H9 (cell line): ENCODE results near the gene NCOA4. TPM values are rescaled to one million over a fixed set of nuclear protein-coding genes. Genes with fewer than 3 reads are reported as not detected.
A peak's percentile ranks its signal among the peaks of the same experiment; 100 is the strongest.
"Not testable (repeated sequence)": the region's sequence is repeated elsewhere in the genome, so short reads cannot be mapped to it uniquely, and the experiment has no call there.

Source experiments
- DNase-seq: peaks from one replicate; pipeline ENCODE4 v3.0.0-alpha.2; 2017
- H2AFZ ChIP-seq: one replicate; pipeline ENCODE4 v1.6.1; 2013; ENCODE audit warnings: mild to moderate bottlenecking, low read length, control low read depth, moderate library complexity
- H2AK5ac ChIP-seq: 2 replicates; pipeline ENCODE4 v1.6.1; 2013; ENCODE audit warnings: low read length, control low read depth, mixed read lengths; ENCODE audit not compliant: insufficient read length
- H2BK120ac ChIP-seq: one replicate; pipeline ENCODE4 v1.6.1; 2013; ENCODE audit warnings: low read depth, mild to moderate bottlenecking, low read length, control low read depth, inconsistent platforms; ENCODE audit not compliant: poor library complexity, severe bottlenecking
- H2BK12ac ChIP-seq: 2 replicates; pipeline ENCODE4 v1.6.1; 2013; ENCODE audit warnings: low read length, control low read depth, mixed read lengths, low read depth; ENCODE audit not compliant: insufficient read length
- H2BK15ac ChIP-seq: 2 replicates; pipeline ENCODE4 v1.6.1; 2013; ENCODE audit warnings: low read depth, low read length, control low read depth
- H2BK20ac ChIP-seq: one replicate; pipeline ENCODE4 v1.6.1; 2013; ENCODE audit warnings: low read depth, mild to moderate bottlenecking, low read length, control low read depth, inconsistent platforms; ENCODE audit not compliant: poor library complexity, severe bottlenecking
- H2BK5ac ChIP-seq: 2 replicates; pipeline ENCODE4 v1.6.1; 2013; ENCODE audit warnings: low read length, control low read depth, mixed read lengths; ENCODE audit not compliant: insufficient read length
- H3K14ac ChIP-seq: 2 replicates; pipeline ENCODE4 v1.6.1; 2013; ENCODE audit warnings: low read length, control low read depth; ENCODE audit not compliant: insufficient read depth
- H3K18ac ChIP-seq: 2 replicates; pipeline ENCODE4 v1.6.1; 2013; ENCODE audit warnings: low read depth, mild to moderate bottlenecking, mixed read lengths, low read length, control low read depth; ENCODE audit not compliant: insufficient read length
- H3K23ac ChIP-seq: 2 replicates; pipeline ENCODE4 v1.6.1; 2013; ENCODE audit warnings: low read length, control low read depth, mixed read lengths, low read depth; ENCODE audit not compliant: insufficient read length
- H3K23me2 ChIP-seq: 2 replicates; pipeline ENCODE4 v1.6.1; 2013; ENCODE audit warnings: low read depth, mild to moderate bottlenecking, mixed read lengths, low read length, control low read depth; ENCODE audit not compliant: insufficient read length, poor library complexity, severe bottlenecking
- H3K27ac ChIP-seq: 2 replicates; pipeline ENCODE4 v1.5.1; 2013; ENCODE audit warnings: low read length, control low read depth, mixed read lengths, low read depth; ENCODE audit not compliant: insufficient read length
- H3K27me3 ChIP-seq: 2 replicates; pipeline ENCODE4 v1.6.1; 2013; ENCODE audit warnings: low read length, control low read depth, inconsistent platforms; ENCODE audit not compliant: insufficient read depth
- H3K4ac ChIP-seq: 2 replicates; pipeline ENCODE4 v1.6.1; 2013; ENCODE audit warnings: low read depth, mild to moderate bottlenecking, control low read depth, inconsistent platforms, low read length, moderate library complexity
- H3K4me1 ChIP-seq: 2 replicates; pipeline ENCODE4 v1.6.1; 2013; ENCODE audit warnings: low read length, control low read depth, inconsistent platforms; ENCODE audit not compliant: insufficient read depth
- H3K4me2 ChIP-seq: 2 replicates; pipeline ENCODE4 v1.6.1; 2013; ENCODE audit warnings: low read length, control low read depth, mixed read lengths; ENCODE audit not compliant: insufficient read length, insufficient read depth
- H3K56ac ChIP-seq: 2 replicates; pipeline ENCODE4 v1.6.1; 2013; ENCODE audit warnings: low read depth, mild to moderate bottlenecking, mixed read lengths, low read length, control low read depth; ENCODE audit not compliant: insufficient read length
- H3K79me1 ChIP-seq: 2 replicates; pipeline ENCODE4 v1.6.1; 2013; ENCODE audit warnings: low read depth, mild to moderate bottlenecking, moderate library complexity, low read length, control low read depth, inconsistent platforms; ENCODE audit not compliant: insufficient read depth, poor library complexity, severe bottlenecking
- H3K79me2 ChIP-seq: 2 replicates; pipeline ENCODE4 v1.6.1; 2013; ENCODE audit warnings: low read length, control low read depth, inconsistent platforms; ENCODE audit not compliant: insufficient read depth
- H3K9ac ChIP-seq: 2 replicates; pipeline ENCODE4 v1.6.1; 2013; ENCODE audit warnings: low read length, control low read depth, mixed read lengths; ENCODE audit not compliant: insufficient read length; ENCODE audit errors: extremely low read depth
- H3K9me3 ChIP-seq: one replicate; pipeline ENCODE4 v1.6.1; 2013; ENCODE audit warnings: low read depth, low read length, inconsistent platforms; ENCODE audit not compliant: control insufficient read depth
- H3T11ph ChIP-seq: one replicate; pipeline ENCODE4 v1.6.1; 2013; ENCODE audit warnings: mild to moderate bottlenecking, low read length, control low read depth, inconsistent platforms
- H4K20me1 ChIP-seq: one replicate; pipeline ENCODE4 v1.6.1; 2013; ENCODE audit not compliant: control insufficient read depth, insufficient read length, insufficient read depth
- H4K5ac ChIP-seq: 2 replicates; pipeline ENCODE4 v1.6.1; 2013; ENCODE audit warnings: low read depth, mild to moderate bottlenecking, mixed read lengths, low read length, control low read depth; ENCODE audit not compliant: insufficient read length
- H4K8ac ChIP-seq: replicated peaks from 2 replicates; pipeline ENCODE4 v1.6.1; 2013; ENCODE audit warnings: low read length, control low read depth, mixed read lengths, low read depth; ENCODE audit not compliant: insufficient read length
- H4K91ac ChIP-seq: 2 replicates; pipeline ENCODE4 v1.6.1; 2013; ENCODE audit warnings: low read depth, mild to moderate bottlenecking, moderate library complexity, mixed read lengths, low read length, control low read depth; ENCODE audit not compliant: insufficient read length
- H3K27ac Mint-ChIP-seq, 3 experiments: 2 replicates in 2 of 3; 3 replicates in 1 of 3; pipeline ENCODE4 v1.8.0; 2020 to 2021; ENCODE audit warnings: mixed read lengths in 3 of 3, mild to moderate bottlenecking in 1 of 3, moderate library complexity in 1 of 3
- H3K27me3 Mint-ChIP-seq: 2 replicates; pipeline ENCODE4 v1.8.0; 2021; ENCODE audit warnings: low read depth, mild to moderate bottlenecking, moderate library complexity, mixed read lengths
- H3K36me3 Mint-ChIP-seq, 3 experiments: 2 replicates in 2 of 3; 3 replicates in 1 of 3; pipeline ENCODE4 v1.8.0; 2020 to 2021; ENCODE audit warnings: low read depth in 3 of 3, mixed read lengths in 3 of 3; ENCODE audit not compliant: insufficient read depth in 1 of 3
- H3K4me1 Mint-ChIP-seq, 2 experiments: 2 replicates each; pipeline ENCODE4 v1.8.0; 2020; ENCODE audit warnings: mixed read lengths in 2 of 2
- H3K4me3 Mint-ChIP-seq, 2 experiments: 2 replicates in 1 of 2; 3 replicates in 1 of 2; pipeline ENCODE4 v1.8.0; 2020 to 2021; ENCODE audit warnings: mild to moderate bottlenecking in 2 of 2, mixed read lengths in 2 of 2, moderate library complexity in 1 of 2
- H3K9me3 Mint-ChIP-seq, 2 experiments: 2 replicates in 1 of 2; 3 replicates in 1 of 2; pipeline ENCODE4 v1.8.0; 2020; ENCODE audit warnings: mild to moderate bottlenecking in 2 of 2, mixed read lengths in 2 of 2, moderate library complexity in 1 of 2
- WGBS: extraction: QIAGEN DNeasy Blood & Tissue Kit; methylation state at CpG from one replicate; pipeline ENCODE4 v1.1.7; 2013; ENCODE audit warnings: missing lambda C conversion rate, low lambda C conversion rate, mixed read lengths; ENCODE audit not compliant: insufficient read length; ENCODE audit errors: extremely low coverage; 5-methylcytosine and 5-hydroxymethylcytosine counted together
- total RNA-seq: library from RNA; stranded (reverse); gene quantifications from 2 replicates; pipeline ENCODE4 v1.2.1, GENCODE V29; 2021

NCOA4 gene
- total RNA-seq, 1 experiment from 2014 or later, result 83.3 TPM

- H3K9me3 ChIP-seq, H3K9me3 Mint-ChIP-seq, H3T11ph ChIP-seq, H2BK12ac ChIP-seq, H3K4ac ChIP-seq, H3K4me1 ChIP-seq, H3K18ac ChIP-seq, H3K27me3 Mint-ChIP-seq, H3K23me2 ChIP-seq, H4K8ac ChIP-seq, H3K4me3 Mint-ChIP-seq, H3K4me1 Mint-ChIP-seq, H3K27me3 ChIP-seq, H3K27ac ChIP-seq, H4K20me1 ChIP-seq, H3K23ac ChIP-seq, H2AK5ac ChIP-seq, H2BK15ac ChIP-seq, H2BK5ac ChIP-seq, H2AFZ ChIP-seq, H3K27ac Mint-ChIP-seq, H3K14ac ChIP-seq, H4K5ac ChIP-seq, H2BK20ac ChIP-seq, H3K4me2 ChIP-seq, H3K79me1 ChIP-seq, DNase-seq, H2BK120ac ChIP-seq, H3K79me2 ChIP-seq, H3K9ac ChIP-seq, H3K56ac ChIP-seq, H4K91ac ChIP-seq: not testable (repeated sequence)
- peaks cover 0 to 16% (median 0%) of the 10 kb centered on the region in 3 experiments; a peak in 3 of 7 replicates for H3K36me3 Mint-ChIP-seq
- WGBS, result no CpG with 5 or more reads among the region's 6 CpGs
Observed at GRCh38 chr10:45962686-45963452, 67.6 kb downstream of the NCOA4 start.

DNA sequence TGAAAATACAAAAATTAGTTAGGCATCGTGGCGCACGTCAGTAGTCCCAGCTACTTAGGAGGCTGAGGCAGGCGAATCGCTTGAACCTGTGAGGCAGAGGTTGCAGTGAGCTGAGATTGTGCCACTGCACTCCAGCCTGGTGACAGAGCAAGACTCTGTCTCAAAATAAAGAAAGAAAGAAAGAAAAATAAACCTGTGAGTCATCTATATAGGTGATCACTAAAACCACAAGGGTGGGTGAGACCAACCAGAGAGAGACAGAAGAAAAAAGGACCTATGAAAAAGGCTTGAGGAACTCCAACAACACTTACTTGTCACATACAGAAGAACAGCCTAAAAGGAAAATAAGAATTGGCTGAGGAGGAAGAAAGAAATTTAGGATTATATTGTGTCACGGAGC is 72.5 kb downstream of the NCOA4 start:
- not testable (repeated sequence) for H3K79me2 ChIP-seq, H3K4me1 ChIP-seq, H4K5ac ChIP-seq, H3K4me2 ChIP-seq, H3K14ac ChIP-seq, H4K91ac ChIP-seq, H2BK20ac ChIP-seq, H3K9ac ChIP-seq, H3K27me3 ChIP-seq, H3K27me3 Mint-ChIP-seq, DNase-seq, H3K4me3 Mint-ChIP-seq, H3K9me3 ChIP-seq, H3K23ac ChIP-seq, H3K27ac ChIP-seq, H2AFZ ChIP-seq, H3K9me3 Mint-ChIP-seq, H2BK15ac ChIP-seq, H4K20me1 ChIP-seq, H3K18ac ChIP-seq, H2BK12ac ChIP-seq, H3K23me2 ChIP-seq, H3K4ac ChIP-seq, H3K79me1 ChIP-seq, H3T11ph ChIP-seq, H4K8ac ChIP-seq, H3K56ac ChIP-seq, H2BK5ac ChIP-seq, H2AK5ac ChIP-seq
- H3K4me1 Mint-ChIP-seq, result peaks cover 14 to 23% of the 10 kb centered on the region in 2 experiments
- WGBS, result no CpG with 5 or more reads among the region's 6 CpGs
- peaks cover 0 to 26% (median 0%) of the 10 kb centered on the region in 3 experiments; a peak in 3 of 7 replicates for H3K36me3 Mint-ChIP-seq
- H3K27ac Mint-ChIP-seq, result peak overlapping the region; percentile 55 to 86 (median 71); a peak in 4 of 7 replicates
- peak overlapping the region; percentile 50 for H2BK120ac ChIP-seq
